T-helper 1 cell (primary cell): ENCODE data around the gene NOM1.
"Not testable (repeated sequence)": the region's sequence is repeated elsewhere in the genome, so short reads cannot be mapped to it uniquely, and the experiment has no call there.

ENCODE experiments used
- DNase-seq, 5 donors: peaks; one replicate each; pipeline ENCODE4 v3.0.0-alpha.2; 2012 to 2020

The NOM1 gene

DNA sequence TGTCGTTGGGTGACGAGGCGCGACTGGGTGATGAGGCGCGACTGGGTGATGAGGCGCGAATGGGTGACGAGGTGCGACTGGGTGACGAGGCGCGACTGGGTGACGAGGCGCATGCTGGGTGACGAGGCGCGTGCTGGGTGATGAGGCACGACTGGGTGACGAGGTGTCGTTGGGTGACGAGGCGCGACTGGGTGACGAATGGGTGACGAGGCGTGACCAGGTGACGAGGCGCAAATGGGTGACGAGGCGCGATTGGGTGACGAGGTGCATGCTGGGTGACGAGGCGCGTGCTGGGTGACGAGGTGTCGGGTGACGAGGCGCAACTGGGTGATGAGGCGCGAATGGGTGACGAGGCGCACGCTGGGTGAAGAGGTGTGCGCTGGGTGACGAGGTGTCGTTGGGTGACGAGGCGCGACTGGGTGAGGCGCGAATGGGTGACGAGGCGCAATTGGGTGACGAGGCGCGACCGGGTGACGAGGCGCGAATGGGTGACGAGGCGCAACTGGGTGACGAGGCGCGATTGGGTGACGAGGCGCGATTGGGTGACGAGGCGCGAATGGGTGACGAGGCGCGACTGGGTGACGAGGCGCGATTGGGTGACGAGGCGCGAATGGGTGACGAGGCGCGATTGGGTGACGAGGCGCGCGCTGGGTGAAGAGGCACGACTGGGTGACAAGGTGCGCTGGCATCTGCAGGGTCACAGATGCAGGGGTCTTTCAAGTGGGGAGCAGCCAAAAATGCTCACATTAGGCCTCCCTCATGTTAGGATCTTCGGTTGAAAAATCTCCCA, 7.9 kb upstream of the NOM1 start:
- DNase-seq = no peak

DNA sequence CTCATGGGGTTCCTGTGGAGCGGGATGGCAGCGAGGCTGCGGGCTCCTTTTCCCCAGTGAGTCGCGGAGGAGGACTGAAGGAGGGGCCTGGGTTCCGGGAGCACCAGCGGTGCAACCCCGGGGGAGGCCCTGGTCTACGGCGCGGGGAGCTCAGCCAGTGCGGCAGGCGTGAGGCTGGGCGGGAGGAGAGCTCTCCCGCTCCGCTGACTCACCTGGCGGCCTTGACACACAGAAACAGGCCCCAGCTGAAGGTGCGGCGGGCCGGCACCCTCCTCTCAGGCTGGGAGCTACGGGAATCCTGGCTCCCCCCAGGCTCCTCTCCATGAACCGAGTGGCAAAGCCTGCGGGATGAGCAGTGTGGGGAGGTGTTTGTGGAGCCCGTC, 6.8 kb upstream of the NOM1 start:
- no peak for DNase-seq

DNA sequence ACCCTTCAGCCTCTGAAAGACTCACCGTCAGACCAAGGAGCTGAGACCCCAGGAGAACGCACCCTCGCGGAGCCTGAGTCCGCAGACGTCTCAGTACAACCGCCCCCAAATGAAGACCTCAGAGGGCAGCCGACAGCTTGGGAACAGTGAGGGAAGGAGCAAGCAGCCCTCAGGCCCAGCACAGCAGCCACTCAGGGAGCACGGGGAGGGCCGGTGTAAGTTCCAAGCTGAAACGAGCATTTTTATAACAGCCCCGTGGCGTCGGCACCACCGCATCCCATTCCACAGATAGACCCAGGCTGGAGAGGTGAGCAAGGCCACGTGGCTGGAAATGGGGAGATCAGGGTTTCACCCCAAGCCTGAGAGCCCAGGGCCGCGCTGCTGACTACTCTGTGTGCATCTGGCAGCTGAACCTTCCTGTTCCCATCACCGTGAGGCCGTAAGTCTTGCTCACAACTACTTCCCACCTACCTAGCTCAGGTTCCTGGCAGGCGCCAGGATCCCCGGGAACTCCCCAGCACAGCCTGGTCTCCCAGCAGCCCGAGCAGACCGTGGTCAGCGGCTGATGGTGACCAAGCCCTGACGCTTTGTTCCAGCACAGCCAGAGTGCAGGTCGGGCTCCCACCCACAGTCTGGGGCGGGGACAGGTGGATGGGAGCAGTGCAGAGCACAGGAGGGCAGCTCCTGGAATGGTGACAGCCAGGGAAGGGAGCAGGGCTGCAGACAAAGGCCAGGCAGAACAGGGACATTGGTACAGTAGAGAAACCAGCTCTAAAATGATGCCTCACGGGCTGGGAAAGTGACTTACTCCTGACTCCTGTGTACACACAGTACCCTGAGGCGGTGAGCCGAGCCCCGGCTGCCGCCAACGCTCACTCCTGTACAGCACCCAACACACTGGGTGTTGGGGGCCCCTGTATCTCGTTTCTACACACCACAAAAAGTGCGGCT, 6.1 kb upstream of the NOM1 start:
- DNase-seq = no peak

DNA sequence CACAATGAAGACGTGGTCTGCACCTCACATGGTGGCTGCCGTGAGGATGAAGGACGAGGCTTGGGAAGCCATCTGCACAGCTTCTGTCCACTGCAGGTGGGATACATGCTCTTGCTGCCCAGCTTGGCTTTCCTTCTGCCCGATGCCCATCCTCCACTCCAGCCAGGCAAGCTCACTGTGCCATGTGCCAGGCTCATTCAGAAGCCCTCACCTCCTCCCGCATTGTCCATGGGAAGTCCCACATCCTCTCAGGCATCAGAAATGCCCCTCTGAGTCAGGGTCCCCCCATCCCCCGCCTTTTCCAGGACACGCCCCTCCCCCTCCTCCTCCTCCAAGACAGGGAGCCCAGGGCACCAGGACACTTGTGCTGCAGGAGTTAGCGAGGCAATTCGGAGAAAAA, 4.6 kb upstream of the NOM1 start:
- DNase-seq = no peak

DNA sequence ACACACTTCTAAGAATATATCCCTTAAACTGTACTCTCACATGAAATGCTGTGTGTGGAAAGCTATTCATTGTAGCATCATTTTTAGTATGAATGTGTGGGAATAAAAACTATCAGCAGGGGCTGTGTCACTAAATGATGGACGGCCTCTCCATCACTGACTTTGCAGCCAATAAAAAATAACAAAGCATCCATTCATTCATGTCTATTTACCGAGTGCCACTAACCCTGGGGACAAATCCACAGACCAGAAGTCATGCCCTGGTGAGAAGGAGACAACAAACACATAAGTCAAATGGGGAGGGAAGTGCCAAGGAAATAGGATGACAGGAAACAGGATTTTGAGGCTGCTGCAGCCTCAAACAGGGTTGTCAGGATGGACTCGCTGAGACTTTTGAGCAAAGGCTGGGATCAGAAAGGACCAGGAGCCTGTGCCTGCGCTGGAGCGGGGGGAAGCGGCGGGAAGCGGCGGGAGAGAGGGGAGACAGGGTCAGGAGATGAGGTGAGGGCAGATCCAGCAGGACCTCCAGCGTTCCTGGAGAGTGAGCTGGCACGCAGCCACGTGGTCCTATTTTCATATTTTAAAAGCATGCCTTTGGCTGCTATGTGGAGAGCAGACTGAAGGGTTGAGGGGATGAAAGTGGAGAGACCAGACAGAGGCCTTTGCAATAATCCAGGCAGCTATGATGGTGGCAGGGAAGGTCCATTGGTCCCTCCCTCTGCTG, 2.2 kb upstream of the NOM1 start:
- no peak for DNase-seq

DNA sequence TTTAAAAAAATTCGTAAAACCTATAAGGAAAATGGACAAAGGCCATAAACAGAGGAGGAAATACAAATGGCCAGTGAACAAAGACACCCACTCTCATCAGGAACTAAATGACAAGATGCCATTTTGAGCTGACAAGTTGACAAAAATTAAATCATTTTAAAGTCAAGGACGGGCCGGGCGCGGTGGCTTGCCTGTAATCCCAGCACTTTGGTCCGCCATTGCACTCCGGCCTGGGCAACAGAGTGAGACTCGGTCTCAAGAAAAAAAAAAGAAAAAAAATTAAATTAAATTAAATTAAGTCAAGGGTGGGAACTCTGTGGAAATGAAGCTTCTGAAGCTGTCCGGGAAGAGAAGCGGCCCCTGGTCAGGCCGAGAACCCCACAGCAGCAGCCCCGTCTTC, 1.2 kb upstream of the NOM1 start:
- no peak for DNase-seq

DNA sequence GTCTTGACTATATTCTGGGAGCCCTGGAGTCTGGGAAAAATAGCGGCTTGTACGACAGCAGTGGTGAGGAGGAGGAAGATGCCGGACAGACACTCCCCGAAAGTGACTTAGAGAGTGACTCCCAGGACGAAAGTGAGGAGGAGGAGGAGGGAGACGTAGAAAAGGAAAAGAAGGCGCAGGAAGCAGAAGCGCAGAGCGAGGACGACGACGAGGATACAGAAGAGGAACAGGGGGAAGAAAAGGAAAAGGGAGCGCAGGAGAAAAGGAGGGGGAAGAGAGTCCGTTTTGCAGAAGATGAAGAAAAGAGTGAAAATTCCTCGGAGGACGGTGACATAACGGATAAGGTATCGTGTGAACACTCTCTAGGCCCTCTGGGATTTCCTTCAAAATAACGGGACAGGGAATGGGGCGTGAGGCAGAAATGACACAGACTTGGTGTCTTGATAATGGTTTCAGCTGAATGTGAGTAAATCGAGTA, 908 bp downstream of the NOM1 start:
- DNase-seq = no peak

DNA sequence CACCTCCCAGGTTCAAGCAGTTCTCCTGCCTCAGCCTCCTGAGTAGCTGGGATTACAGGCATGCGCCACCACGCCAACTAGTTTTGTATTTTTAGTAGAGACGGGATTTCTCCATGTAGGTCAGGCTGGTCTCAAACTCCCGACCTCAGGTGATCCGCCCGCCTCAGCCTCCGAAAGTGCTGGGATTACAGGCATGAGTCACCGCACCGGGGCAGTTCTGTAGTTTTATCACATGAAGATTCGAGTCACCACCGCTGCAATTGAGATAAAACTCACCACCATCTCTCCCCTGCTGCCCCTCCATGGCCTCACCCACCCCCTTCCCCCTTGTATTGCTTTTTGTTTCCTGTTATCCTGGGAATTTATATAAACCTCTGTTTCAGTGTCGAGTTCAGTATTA, 3.7 kb downstream of the NOM1 start:
- DNase-seq = not testable (repeated sequence)

DNA sequence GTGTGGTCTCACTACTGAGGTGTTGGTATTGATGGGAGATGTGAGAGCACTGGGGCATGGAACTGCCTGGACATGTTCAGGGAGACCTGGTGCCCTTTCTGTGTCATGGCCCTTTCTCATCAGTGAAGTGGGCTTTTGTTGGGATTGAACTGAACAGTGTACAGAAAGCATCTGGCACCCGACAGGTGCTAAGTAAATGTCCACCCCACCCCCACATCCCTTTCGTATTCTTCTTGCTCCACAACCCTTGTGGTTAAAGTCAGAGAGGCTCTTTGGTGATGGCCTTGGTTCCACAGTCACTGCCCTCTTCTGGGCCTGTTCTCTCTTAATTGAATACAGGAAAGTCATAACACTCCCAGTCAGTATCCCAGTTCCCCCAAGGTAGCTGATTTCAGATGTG, 5.4 kb downstream of the NOM1 start:
- DNase-seq = no peak

DNA sequence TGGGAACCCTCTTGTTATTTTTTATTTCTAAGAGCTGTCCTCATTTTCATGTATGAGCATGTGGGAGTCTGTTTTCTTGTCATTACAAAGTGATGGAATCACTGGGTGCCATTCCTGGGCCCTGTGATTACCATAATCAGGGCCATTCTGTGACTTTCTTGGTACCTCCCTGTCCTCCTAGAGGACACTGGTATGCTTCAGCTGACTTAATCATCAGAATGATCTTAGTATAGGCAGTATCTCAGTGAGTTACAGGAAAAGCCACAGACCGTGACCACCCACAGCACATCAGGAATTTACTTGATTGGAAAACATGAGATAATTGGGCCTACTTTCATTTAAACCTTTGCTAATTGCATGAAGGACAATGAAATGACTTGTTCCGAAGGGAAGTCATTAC, 7.2 kb downstream of the NOM1 start:
- DNase-seq = no peak

DNA sequence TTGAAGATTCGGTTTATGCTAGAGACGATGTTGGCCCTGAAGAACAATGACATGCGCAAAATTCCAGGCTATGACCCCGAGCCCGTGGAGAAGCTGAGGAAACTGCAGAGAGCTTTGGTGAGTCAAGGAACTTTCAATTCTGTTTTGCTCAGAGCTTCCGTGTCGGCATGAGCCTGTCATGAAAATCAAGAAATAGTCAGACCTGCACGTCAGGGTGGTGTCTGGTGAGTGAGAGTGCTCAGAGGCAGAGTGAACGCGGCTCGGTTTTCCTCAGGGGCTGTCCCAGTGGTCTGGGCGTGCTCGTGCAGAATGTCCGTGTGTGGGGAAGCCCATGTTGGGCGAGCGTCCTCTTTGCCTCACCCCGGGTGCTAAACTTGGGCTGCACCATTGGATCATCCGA, 12.6 kb downstream of the NOM1 start:
- DNase-seq = no peak

DNA sequence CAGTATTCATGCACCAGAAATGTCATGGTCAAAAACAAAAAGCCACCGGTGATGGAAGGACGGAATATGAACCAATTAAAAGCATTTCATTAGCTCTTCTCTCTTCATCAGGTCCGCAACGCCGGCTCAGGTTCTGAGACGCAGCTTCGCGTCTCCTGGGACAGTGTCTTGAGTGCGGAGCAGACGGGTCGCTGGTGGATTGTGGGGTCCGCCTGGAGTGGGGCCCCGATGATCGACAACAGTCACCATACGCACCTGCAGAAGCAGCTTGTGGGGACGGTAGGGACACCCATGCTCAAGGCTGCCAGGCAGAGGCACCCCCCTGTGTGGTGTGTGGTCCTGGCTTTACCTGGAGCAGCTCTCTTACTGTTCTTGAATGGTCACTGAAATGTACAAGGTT, 13.4 kb downstream of the NOM1 start:
- no peak for DNase-seq

DNA sequence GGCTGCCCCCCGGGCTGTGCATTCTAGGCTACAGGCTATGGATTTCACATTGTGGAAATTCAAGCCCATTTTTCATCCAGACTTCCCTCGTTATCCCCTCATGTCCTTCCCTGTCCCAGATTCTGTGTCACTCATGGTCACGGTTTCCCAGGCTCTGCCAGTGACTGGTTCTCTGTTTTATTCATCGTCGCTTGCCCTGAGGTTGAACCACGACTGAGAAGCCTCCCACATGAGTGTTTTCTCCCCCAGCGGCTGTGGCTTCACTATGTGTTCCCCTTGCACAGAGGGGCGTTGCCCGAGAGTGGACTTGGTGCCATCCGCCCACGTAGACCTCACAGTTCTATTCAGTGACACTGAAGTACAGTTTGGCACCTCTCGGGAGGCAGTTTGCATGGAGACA, 14.0 kb downstream of the NOM1 start:
- DNase-seq = no peak

DNA sequence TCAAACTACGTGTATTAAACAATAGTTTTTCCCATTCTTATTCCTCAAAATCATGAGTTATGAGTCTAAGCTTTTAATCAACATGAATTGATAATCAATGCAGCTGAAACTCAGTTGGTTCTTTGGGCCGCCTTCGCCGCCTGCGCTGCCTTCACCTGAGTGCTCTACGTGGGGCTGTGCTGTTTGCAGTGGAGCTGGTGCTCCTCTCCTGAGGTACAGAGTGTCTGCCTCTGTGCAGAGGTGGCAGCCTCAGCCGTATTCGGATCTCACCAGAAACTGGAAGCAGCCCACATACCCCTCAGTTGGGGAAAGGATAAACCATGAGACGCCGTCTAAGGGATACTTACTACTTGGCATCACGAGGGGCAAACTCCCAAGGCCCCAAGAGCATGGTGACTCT, 15.5 kb downstream of the NOM1 start:
- DNase-seq = no peak

DNA sequence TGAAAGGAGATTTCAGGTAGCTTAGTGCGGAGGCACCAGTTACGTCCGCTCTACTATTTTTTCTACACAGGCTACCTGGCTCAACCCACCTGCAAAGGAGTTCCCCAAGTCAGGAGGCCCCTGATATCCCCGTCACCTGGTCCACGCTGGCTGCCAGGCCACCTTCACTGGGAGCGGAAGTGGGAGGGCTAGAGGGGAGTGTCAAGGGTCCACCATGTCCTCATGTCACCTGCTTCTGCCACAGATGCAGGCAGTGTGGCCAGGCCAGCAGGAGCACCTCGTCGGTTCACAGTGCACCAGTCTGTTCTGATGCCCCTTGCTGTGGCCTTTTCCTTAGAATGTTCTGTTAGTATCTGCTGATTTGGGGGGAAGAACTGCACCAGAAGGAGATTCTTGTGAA, 16.9 kb downstream of the NOM1 start:
- DNase-seq = no peak

DNA sequence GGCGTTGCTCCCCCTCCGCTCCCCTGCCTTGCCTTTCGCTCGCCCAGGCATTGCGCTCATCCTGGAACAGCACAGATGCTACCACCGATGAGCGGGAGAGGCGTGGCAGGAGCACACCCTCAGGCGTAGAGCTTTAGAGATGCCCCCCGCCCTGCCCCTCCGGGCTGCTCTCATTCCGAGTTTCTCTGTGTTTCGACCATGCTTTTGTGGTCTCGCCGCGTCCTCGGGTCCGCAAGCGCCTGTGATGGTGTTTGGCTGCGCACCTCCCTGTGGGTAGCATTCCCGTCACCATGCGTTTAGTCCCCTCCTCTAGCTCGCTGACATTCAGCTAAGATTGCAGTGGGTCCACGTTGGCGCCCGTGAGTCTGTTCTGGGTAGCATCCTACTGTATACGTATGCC, 18.7 kb downstream of the NOM1 start:
- no peak for DNase-seq

DNA sequence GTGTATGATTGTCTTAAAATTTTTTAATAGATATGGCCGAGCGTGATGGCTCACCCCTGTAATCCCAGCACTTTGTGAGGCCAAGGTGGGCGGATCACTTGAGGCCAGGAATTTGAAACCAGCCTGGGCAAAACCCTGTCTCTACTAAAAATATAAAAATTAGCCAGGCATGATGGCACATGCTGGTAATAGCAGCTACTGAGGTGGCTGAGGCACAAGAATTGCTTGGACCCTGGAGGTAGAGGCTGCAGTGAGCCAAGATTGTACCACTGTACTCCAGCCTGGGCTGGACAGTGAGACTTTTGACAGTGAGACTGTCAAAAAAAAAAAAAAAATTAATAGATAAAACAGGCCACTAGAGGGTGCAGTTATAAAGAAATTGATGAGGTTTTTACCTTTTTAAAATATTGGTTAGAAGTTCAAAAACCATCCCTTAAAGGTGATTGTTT, 20.5 kb downstream of the NOM1 start:
- no peak for DNase-seq

DNA sequence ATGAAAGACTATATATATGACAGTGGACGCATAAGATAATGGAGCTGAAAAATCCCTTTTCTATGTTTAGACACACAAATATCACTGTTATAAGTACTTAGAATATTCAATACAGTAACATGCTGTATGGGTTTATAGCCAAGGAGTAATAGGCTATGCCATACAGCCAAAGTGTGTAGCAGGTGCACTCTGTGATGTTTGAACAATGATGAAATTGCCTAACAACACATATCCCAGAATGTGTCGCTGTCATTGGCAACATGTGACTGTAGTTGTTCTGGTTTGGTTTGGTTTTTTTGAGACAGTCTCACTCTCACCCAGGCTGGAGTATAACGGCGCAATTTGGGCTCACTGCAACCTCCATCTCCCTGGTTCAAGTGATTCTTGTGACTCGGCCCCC, 26.1 kb downstream of the NOM1 start:
- no peak for DNase-seq

DNA sequence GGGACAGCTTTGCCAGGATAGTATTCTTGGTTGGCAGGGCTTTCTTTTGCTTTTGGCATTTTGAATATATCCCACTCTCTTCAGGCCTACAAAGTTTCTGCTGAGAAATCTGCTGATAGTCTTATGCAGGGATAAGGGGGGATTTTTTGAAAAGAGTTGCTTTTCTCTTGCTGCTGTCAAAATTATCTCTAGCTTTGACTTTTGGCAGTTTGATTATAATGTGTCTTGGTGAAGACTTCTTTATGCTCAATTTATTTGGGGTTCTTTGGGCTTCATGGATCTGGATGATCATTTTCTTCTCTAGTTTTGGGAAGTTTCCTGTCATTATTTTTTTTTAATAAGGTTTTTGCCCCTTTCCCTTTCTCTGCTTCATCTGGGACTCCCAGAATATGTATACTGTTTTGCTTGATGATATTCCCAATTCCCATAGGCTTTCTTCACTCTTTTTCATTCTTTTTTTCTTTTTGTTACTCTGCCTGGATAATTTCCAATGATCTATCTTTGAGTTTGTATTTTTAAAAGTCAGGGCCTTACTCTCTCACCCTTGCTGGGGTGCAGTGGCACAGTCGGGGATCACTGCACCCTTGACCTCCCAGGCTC, 29.6 kb downstream of the NOM1 start:
- no peak for DNase-seq

DNA sequence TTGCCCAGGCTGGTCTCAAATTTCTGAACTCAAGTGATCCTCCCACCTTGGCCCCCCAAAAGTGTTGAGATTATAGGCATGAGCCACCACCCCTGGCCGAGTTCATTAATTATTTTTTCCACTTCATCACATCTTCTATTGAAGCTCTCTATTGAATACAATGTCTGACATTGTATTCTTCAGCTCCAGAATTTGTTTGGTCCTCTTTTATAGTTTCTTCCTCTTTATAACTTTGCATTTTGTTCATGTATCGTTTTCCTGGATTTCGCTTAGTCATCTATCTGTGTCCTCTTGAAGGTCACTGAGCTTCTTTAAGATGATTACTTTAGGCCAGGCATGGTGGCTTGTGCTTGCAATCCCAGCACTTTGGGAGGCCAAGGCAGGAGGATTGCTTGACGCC, 30.2 kb downstream of the NOM1 start:
- no peak for DNase-seq

DNA sequence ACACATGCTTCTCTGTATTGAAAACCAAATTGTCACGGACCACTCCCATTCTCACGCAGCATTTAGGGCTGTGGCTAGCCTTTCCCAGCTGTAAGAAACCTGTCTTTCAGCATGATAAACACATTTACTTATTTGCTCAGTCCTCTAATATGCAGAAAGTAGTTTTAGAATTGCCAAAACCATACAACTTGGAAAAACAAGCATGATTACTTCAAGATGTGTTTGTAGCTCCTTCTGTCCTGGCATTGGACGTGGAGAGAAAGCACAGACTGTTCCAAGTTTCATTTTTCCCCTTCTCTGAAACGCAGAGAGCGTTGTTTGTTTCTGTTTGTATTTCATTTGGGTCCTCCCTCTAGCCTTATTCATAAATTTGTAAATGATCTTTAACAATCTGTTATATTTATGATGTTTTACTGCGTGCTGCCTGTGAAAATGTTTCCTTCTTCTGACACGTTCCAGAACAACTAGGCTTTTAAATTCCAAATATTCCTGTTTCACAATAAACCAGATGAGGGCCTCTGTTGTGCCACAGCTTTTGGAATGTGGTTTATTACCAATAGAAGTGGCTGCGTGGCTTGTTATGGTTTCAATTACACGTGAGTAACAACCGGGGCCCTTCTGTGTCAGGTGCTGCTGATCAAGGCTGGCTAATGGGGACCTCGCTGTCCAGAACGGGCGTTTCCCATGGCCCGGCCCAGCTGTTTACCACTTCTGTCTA, 34.8 kb downstream of the NOM1 start:
- DNase-seq = no peak
